LNCaP clone FGC (cell line): ENCODE results near the gene MOGAT1.

Experiments
- DNase-seq: peaks from one replicate; pipeline ENCODE4 v3.0.0-alpha.2; 2011; ENCODE audit warnings: low read depth
- H3K4me3 ChIP-seq: 2 replicates; pipeline ENCODE4 v1.5.1; 2011; ENCODE audit warnings: mild to moderate bottlenecking, low read depth, low read length, control low read depth
- TF ChIP-seq, protein P1 (sequence below): IDR thresholded peaks from 2 replicates; pipeline ENCODE4 v1.5.1; 2012; ENCODE audit warnings: mild to moderate bottlenecking; ENCODE audit not compliant: control insufficient read depth, insufficient read depth; ENCODE audit errors: extremely low read depth

The MOGAT1 gene

DNA sequence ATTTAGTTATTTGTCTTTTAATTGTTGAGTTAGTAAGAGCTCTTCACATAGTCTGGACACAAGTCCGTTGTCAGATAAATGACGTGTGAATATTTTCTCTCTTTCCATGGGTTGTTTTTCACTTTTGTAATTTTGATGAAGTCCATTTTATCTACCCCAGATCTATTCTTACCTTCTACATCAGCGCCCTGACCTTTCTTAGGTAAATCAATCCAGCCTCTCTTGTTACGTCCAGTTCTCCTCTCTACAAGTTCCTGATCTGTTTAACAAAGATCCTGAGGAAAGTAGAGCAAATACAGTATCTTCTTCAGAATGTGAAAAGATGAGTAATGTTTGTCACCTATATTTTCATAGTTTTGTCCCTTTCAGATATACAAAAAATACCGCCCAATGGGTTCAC lies 66.9 kb downstream of the MOGAT1 start:
- H3K4me3 ChIP-seq = no peak overlapping the region
- TF ChIP-seq, protein P1, sequence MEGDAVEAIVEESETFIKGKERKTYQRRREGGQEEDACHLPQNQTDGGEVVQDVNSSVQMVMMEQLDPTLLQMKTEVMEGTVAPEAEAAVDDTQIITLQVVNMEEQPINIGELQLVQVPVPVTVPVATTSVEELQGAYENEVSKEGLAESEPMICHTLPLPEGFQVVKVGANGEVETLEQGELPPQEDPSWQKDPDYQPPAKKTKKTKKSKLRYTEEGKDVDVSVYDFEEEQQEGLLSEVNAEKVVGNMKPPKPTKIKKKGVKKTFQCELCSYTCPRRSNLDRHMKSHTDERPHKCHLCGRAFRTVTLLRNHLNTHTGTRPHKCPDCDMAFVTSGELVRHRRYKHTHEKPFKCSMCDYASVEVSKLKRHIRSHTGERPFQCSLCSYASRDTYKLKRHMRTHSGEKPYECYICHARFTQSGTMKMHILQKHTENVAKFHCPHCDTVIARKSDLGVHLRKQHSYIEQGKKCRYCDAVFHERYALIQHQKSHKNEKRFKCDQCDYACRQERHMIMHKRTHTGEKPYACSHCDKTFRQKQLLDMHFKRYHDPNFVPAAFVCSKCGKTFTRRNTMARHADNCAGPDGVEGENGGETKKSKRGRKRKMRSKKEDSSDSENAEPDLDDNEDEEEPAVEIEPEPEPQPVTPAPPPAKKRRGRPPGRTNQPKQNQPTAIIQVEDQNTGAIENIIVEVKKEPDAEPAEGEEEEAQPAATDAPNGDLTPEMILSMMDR = no peak
- no peak for DNase-seq

GRCh38 chr2:222738809-222739208 lies 67.4 kb downstream of the MOGAT1 start:
- TF ChIP-seq, protein P1 = no peak
- DNase-seq = no peak
- no peak overlapping the region for H3K4me3 ChIP-seq

DNA sequence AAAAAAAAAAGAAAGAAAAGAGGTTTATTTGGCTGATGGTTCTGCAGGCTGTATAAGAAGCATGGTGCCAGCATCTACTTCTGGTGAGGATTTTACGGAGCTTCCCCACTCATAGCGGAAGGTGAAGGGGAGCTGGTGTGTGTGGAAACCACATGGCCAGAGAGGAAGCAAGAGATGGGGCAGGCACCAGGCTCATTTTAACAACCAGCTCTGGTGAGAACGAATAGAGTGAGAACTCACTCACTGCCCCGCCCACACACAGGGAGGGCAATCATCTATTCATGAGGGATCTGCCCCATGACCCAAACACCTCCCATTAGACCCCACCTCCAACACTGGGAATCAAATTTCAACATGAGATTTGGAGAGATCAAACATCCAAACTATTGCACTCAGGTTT lies 68.5 kb downstream of the MOGAT1 start:
- TF ChIP-seq, protein P1 = no peak
- no peak for DNase-seq

GRCh38 chr2:222743251-222743812 lies 71.9 kb downstream of the MOGAT1 start:
- H3K4me3 ChIP-seq = no peak overlapping the region
- DNase-seq = no peak
- TF ChIP-seq, protein P1 = no peak

More for the DNA sequence above, 68.5 kb downstream of the MOGAT1 start:
- no peak overlapping the region for H3K4me3 ChIP-seq

DNA sequence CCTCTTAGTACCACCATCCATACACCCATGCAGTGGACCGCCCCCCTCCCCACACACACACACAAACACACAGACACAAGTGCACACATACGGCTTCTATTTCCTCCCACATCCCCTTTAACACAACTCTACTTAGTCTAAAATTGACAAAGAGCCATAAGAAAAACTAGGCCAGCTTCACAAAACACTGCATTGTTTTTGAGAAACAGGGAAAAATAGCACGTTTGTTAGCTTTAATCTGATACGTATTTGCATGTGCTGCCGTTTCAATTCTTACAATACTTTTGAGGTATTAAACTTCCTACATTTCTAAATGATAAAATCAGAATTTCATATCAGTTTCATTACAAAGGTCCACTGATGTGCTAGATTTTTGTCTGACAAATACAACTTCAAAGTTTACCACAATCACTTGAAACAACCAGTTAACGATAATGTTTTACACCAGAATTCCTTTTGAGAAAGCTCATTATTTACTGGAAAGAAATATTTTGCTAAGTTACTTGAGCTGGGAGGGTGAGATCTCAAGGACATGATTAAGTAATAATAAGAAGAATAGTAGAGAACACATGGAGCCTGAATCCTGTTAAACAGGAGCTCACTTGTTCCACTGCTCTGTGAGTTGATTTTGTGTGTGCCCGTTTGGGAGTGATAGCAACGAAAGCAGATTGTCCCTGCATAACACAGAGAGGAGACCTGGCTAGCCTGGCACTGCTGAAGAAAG lies 74.5 kb downstream of the MOGAT1 start:
- no peak for DNase-seq
- TF ChIP-seq, protein P1 = no peak
- H3K4me3 ChIP-seq = no peak overlapping the region

GRCh38 chr2:222747526-222748160 lies 76.2 kb downstream of the MOGAT1 start:
- H3K4me3 ChIP-seq = no peak overlapping the region
- TF ChIP-seq, protein P1 = no peak
- no peak for DNase-seq
